Fibroblast of skin of back (primary cell): ENCODE data around the gene ZNF385C. TPM values are rescaled to one million over a fixed set of nuclear protein-coding genes. Genes with fewer than 3 reads are reported as not detected.
"Not testable (repeated sequence)": the region's sequence is repeated elsewhere in the genome, so short reads cannot be mapped to it uniquely, and the experiment has no call there.

Experiments used
- DNase-seq: peaks from one replicate; pipeline ENCODE4 v3.0.0-alpha.2; 2013
- polyA plus RNA-seq, 2 experiments: library from polyadenylated mRNA; unstranded; fragments of 120-200 nt; gene quantifications; one replicate each; pipeline ENCODE4 v1.2.1, GENCODE V29; 2013; ENCODE audit not compliant: insufficient read length in 2 of 2

The ZNF385C gene
- not detected for polyA plus RNA-seq (2013, experiment 1 of 2; ENCODE audit: insufficient read length)
- polyA plus RNA-seq (2013, experiment 2 of 2; ENCODE audit: insufficient read length): 0.11 TPM

- DNase-seq: no peak
Observed at GRCh38 chr17:42097691-42098631, at the start of gene ZNF385C. ZNF385C (minus strand) TSS chr17:42098473; CDS start chr17:42063056, 35,417 bp downstream.

- no peak for DNase-seq
Observed at GRCh38 chr17:42146911-42147607, 48.8 kb upstream of the ZNF385C start.

GRCh38 chr17:42143138-42143537 lies 44.9 kb upstream of the ZNF385C start:
- DNase-seq: not testable (repeated sequence)

- DNase-seq: peak; percentile 93
Observed at GRCh38 chr17:42142371-42142896, 44.2 kb upstream of the ZNF385C start.

- DNase-seq: no peak
Observed at GRCh38 chr17:42141382-42141781, 43.1 kb upstream of the ZNF385C start.

- not testable (repeated sequence) for DNase-seq
Observed at GRCh38 chr17:42140690-42141089, 42.4 kb upstream of the ZNF385C start.

- DNase-seq: no peak
Observed at GRCh38 chr17:42138749-42139492, 40.6 kb upstream of the ZNF385C start.

- DNase-seq: no peak
Observed at GRCh38 chr17:42136654-42137051, 38.4 kb upstream of the ZNF385C start.

- DNase-seq: peak; percentile 68
Observed at GRCh38 chr17:42135664-42136653, 37.7 kb upstream of the ZNF385C start.

GRCh38 chr17:42135151-42135550 lies 36.9 kb upstream of the ZNF385C start:
- DNase-seq: no peak

- no peak for DNase-seq
Observed at GRCh38 chr17:42133461-42134041, 35.3 kb upstream of the ZNF385C start.

- DNase-seq: peak; percentile 81
Observed at GRCh38 chr17:42132941-42133340, 34.7 kb upstream of the ZNF385C start.

- DNase-seq: no peak
Observed at GRCh38 chr17:42131981-42132432, 33.7 kb upstream of the ZNF385C start.

- DNase-seq: no peak
Observed at GRCh38 chr17:42131232-42131631, 33.0 kb upstream of the ZNF385C start.

- no peak for DNase-seq
Observed at GRCh38 chr17:42130310-42130936, 32.1 kb upstream of the ZNF385C start.

GRCh38 chr17:42129109-42129837 lies 31.0 kb upstream of the ZNF385C start:
- no peak for DNase-seq

- DNase-seq: no peak
Observed at GRCh38 chr17:42127414-42127813, 29.1 kb upstream of the ZNF385C start.

- DNase-seq: no peak
Observed at GRCh38 chr17:42126836-42127235, 28.6 kb upstream of the ZNF385C start.

- DNase-seq: no peak
Observed at GRCh38 chr17:42125565-42125964, 27.3 kb upstream of the ZNF385C start.
